Activated T-cell treated with anti-CD3 and anti-CD28 coated beads for 24 hours (primary cell): ENCODE results near the gene SYTL5.
"Not testable (repeated sequence)": the region's sequence is repeated elsewhere in the genome, so short reads cannot be mapped to it uniquely, and the experiment has no call there.

Experiments used
- DNase-seq: peaks from one replicate; pipeline ENCODE4 v3.0.0-alpha.2; 2020; ENCODE audit warnings: low read depth

Gene SYTL5

DNA sequence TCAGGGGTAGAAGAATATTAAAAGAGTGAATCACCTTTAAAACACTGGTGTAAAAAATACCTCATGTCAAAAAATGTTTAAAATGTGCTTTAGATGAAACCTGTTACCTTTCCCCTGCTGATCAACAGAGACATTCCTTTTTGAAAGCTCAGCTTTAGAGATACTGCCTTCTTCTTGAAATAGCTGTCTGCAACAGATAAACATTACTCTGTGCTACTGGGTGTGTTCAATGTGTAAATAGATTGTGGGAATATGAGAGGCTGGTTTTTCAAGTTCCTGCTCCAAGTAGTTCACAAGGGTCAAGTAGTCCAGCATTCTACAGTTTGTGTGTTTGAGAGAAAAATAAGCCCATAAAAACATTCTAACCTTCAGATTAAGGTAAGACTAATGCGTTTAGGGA, at the start of gene SYTL5:
TSS of gene SYTL5 (plus strand) at position 263 of the 400 bp plus-strand sequence. CDS start 27,337 bp downstream, outside the sequence.
- DNase-seq: no peak

GRCh38 chrX:37958525-37959211, 47.7 kb upstream of the SYTL5 start:
- no peak for DNase-seq

DNA sequence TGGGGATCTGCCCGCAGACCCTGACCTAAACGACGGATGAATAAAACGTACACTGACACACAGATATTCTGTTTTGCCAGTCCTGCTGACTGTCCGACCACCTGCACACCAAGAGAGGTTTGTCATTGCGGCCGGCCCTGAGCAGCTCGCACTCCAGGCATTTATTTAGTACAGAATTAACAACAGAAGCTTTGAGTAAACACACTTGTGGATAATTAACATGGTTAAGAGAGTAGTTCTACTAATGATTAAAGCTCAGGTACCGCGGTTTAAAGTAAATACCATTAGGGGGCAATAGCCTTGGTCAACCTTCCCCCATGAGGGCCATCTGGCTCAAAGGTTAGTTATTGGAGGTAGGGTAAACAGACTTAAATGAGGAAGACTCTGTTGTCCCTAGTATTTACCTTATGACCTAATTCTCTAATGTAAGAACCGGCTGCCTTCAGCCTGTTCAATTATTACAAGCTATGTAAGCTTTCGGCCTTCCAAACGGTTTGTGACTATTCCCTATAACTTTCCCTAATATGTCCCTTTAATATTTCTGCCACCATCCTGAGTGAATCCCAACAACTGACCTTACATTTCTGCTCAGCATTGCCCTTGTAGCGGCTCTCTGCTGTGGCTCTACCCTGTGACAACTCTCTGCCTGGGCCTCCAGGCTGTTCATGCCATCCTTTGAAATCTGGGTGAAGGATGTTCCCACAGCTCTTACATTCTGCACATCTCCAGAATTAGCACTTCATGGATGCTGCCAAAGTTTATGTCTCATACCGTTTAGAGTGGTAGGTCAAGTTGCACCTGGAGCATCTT, 46.9 kb upstream of the SYTL5 start:
- DNase-seq: no peak

DNA sequence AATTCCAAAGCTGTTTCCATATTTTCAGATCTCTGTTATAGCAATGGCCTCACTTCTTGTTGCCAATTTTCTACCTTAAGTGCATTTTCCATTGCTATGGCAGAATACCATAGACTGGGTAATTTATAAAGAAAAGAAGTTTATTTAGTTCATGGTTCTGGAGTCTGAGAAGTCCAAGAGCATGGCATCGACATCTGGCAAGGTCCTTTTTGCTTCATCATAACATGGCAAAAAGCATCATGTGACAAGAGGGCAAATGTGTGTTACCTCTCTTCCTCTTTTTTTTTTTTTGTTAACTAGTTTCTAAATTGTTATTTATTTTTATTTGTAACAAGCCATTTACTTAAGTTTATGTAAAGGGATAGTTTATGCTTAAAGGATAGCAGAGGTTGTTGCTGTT, 45.2 kb upstream of the SYTL5 start:
- DNase-seq: no peak

DNA sequence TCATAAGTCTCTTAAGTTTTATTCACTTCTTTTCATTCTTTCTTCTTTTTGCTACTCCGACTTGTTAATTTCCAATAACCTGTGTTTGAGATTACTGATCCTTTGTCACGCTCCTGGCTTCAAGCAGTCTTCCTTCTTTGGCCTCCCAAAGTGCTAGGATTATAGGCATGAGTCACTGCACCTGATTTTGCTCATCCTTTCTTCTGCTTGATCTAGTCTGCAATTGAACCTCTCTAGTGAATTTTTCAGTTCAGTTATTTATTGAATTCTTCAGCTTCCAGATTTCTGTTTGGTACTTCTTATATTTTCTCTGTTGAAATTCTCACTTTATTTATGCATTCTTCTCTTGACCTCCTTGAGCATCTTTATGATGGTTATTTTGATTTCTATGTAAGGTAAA, 38.6 kb upstream of the SYTL5 start:
- DNase-seq: no peak

GRCh38 chrX:37975421-37975820, 30.9 kb upstream of the SYTL5 start:
- DNase-seq: no peak

GRCh38 chrX:37976153-37976552, 30.2 kb upstream of the SYTL5 start:
- DNase-seq: no peak

DNA sequence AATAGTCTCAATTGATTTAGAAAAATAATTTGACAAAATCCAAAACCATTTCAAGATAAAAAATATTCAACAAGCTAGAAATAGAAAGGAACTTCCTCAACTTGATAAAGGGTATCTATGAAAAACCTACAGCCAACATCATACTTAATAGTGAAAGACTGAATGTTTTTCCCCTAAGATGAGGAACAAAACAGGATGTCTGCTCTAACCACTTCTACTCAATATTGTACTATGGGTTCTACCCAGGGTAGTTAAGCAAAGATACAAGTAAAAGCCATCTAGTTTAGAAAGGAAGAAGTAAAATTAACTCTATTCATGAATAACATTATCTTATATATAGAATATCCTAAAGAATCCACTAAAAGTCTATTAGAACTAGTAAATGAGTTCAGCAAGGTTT, 21.5 kb upstream of the SYTL5 start:
- no peak for DNase-seq

GRCh38 chrX:37986893-37987292, 19.5 kb upstream of the SYTL5 start:
- no peak for DNase-seq

GRCh38 chrX:37989304-37989703, 17.0 kb upstream of the SYTL5 start:
- no peak for DNase-seq

DNA sequence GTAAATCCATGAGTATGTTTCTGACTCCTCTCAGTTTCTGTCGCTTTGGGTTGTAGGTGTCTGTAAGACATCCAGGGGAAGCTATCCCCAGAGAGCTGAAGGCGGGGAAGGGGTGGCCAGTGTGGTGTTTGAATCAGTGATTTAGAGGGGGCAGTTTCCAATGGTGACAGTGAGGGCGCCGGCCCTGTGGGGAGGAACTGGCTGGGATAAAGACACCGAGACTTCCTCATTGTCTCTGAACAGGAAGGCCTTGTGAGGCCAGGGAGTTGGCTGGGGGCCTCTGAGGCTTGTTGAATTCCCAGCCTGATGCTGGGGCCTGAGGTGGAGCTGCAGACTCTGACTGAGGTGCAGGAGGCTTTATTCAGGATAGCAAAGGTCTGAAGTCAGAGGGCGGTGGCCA, 15.1 kb upstream of the SYTL5 start:
- not testable (repeated sequence) for DNase-seq

DNA sequence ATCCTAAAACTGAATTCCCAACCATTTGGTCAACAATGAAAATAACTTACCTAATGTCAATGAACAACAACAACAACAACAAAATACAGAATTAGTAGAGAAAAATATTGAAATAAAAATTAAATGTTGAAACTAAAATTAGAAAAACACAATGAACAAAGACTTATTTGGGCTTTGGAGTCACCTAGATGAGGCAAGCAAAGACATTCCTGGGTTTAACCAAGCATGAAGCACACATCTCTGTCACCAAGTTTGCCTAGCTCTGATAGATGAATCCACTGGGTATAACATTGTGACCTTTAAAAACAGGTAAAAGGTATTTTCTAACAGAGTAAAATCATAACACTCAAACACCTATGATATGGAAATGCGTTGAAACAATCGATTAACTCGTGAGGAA, 13.2 kb upstream of the SYTL5 start:
- no peak for DNase-seq

- DNase-seq: no peak
These were observed 12.3 kb upstream of the SYTL5 start for GRCh38 chrX:37993837-37994619.

GRCh38 chrX:37995428-37995827, 10.9 kb upstream of the SYTL5 start:
- DNase-seq: no peak

- DNase-seq: no peak
These were observed 9.3 kb upstream of the SYTL5 start for GRCh38 chrX:37997096-37997495.

- no peak for DNase-seq
These were observed 7.6 kb upstream of the SYTL5 start for GRCh38 chrX:37998586-37999262.

GRCh38 chrX:38000706-38001105, 5.6 kb upstream of the SYTL5 start:
- DNase-seq: no peak

- DNase-seq: no peak
These were observed 2.3 kb upstream of the SYTL5 start for GRCh38 chrX:38004046-38004445.

- no peak for DNase-seq
These were observed 425 bp downstream of the SYTL5 start for GRCh38 chrX:38006778-38007177.

DNA sequence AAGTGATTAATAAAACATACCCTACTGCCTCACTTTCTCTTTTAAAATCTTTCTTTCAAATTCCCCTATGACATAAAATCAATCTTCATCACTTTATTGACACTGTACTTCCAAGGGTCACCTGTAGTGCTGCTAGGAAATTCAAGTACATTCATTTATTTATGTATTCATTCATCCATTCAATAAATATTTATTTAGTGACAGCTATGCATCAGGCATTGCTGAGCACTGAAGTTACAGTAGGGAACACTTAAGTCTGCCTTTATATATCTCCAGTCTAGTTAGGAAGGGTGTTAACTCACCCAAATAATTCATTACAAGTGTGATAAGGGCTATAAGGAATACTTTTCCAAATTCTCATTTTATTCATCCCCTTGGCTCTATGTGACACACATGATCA, 2.3 kb downstream of the SYTL5 start:
- DNase-seq: no peak

- no peak for DNase-seq
These were observed 3.3 kb downstream of the SYTL5 start for GRCh38 chrX:38009641-38010040.

DNA sequence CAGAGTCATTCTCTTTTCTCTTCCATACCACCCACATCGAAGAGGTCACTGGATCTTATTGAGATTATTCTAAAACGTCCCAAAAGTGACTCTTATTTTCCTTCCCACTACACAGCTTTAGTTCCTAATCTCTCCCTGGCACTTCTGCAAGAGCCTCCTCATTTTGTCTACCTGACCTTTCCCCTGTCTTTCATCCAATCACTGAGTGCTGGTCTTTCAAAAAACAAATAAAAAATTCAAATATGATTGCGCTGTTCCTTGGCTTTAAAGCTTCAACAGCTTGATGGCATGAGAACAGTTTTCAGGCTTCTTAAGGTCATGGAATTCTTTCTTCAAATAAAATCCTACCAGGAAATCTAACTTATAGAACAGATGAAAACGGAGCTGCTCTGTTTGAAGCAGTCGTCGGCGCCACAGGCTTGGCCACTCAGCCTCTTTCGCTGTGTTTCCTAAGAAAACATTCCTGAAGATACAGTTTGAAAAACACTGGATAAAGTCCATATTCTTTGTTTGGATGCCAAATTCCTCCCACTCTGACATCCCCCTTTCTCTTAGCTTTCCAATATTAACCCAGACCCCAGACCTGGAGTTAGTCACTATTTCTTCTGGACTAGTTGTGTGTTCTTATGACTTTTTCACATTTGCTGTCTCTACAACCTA, 12.5 kb downstream of the SYTL5 start:
- DNase-seq: no peak
